HG03095 (cell line): Measurements from ENCODE around the gene TBKBP1.
"Not testable (repeated sequence)": the region's sequence is repeated elsewhere in the genome, so short reads cannot be mapped to it uniquely, and the experiment has no call there.

Experiments used
- ATAC-seq: cut with Tn5 transposase; IDR thresholded peaks from one replicate; pipeline ENCODE4 v1.9.1; 2021; ENCODE audit warnings: moderate library complexity; ENCODE audit not compliant: unreplicated experiment

The TBKBP1 gene

DNA sequence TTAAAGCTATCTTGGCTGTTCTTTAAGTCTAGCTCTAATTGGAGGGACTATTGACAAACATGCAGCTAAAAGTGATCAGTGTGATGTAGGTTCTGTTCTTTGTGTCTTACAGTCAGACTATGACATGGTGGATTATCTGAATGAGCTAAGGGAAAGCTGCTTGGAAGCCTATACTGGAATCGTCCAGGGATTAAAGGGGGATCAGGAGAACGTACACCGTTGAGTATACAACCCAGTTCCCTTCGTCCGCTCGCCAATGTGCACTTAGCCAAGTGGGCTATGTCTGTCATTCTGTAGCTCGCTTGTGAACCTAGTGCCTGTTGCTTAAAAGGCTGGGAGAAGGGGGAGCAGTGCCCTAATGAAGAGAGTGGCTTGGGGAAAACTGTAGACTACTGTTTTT lies 15.8 kb upstream of the TBKBP1 start:
- no peak for ATAC-seq

DNA sequence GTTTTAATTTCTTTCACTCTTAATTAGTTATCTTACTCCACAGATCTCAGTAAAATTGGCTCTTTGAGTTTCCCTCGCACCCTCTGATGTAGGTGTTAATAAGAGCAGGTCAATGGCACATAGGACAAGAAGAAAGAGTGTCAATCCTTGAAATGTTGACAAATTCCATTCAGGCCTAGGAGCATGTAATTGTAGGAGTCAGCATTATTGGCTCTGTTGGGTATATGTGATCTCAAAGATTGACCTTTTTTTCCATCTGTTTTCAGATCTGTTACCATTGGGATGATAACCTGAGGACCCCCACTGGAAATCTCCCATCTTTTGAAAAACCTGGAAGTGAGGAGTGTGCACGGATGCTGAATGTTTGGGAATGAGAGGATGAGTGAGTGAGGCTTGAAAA lies 11.8 kb upstream of the TBKBP1 start:
- no peak for ATAC-seq

DNA sequence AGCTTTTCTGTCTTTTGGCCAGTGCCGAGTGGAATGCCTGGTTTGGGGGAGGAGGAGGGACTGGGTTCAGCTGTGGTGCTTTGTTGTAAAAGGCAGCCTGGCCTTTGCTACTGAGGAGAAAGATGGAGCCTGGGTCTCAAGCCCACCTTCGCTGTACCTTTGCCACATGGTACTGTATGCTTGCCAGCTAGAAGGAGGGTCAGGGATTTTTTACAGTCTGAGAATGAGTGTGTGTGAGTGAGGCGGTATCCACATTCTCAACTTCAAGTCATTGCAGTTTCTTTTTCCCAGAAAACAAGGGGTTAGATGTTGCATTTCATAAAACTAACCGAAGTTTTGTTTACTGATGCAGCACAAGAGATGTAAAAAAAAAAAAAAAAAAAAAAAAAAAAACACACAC lies 11.2 kb upstream of the TBKBP1 start:
- not testable (repeated sequence) for ATAC-seq

DNA sequence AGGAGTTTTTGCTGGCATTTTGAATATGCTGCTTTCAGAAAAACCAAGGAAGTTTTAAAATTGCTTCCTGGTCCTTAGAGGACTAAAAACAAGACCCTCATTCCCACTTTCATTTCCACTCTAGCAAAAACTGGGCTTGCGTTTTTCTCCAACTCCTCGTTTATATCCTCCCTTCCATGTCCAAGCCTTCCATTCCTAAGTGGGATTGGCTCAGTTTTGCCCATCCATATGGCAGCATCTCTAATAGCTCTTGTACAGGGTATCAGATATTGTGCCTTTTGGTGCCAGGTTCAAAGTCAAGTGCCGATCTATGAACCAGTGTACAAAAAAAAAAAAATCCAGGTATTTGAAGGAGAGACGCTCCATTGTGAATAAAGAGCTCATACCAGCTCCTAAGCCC lies 9.9 kb upstream of the TBKBP1 start:
- no peak for ATAC-seq

DNA sequence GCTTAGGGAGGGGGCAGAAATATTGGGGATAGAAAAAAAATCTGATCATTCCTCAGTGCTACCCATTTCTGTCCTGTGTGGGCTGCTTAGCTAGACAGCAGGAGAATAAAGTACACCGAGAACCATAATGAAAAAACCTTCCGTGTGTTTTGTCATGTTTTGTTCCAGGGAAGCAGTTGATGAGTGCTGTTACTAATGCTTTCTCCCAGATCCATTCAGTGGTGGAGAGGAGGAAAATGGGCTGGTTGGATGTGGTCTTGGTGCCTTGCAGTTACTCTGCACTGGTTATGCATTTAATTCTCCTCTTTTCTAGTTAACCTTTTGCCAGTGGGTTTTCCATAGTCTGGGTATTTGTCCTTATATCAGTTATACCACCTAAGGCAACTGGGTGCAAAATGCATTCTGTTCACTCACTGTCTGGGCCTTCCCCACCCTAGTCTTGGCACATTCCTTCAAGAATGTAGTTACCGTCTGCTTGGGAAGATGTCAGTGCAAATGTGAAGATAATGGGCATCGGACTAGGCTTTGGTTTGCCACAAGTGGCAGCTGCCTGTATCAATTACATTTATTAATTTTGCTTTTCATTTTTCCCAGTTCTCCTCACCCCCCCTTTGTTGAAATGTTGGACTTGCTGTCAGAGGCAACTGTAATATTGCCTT lies 9.3 kb upstream of the TBKBP1 start:
- no peak for ATAC-seq

DNA sequence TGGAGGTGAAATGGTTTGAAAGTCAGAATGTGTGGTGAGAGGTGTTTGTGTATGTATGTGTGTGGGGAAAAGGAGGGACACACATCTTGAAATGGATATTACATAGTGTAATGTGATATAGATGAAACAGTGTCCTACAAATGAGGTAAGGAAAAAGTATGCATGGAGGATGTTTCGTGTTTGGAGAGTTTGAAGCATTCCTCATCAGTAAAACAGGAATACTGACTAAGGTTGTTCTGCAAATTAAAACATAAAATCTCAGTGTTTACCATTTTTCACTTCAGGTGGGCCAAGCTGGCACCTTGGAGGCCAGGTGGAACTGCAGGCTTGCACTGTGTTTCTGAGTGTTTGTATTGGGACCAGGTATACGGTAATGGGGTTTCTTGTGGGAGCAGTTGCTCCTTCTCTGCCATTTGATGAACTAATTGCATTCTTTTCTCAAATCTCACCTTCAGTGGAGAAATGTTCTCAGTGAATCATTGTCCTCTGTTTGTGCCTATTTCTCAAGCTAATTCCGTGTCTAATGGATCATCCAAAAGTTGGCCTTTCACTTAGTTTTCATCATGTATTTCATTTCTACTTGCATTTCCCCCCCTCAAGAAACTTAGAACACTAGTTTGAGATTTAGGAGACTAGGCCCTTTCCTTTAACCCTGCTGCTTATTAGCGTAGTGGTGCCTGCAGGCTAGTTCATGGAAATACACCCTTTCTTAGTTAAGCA lies 8.2 kb upstream of the TBKBP1 start:
- ATAC-seq: no peak

DNA sequence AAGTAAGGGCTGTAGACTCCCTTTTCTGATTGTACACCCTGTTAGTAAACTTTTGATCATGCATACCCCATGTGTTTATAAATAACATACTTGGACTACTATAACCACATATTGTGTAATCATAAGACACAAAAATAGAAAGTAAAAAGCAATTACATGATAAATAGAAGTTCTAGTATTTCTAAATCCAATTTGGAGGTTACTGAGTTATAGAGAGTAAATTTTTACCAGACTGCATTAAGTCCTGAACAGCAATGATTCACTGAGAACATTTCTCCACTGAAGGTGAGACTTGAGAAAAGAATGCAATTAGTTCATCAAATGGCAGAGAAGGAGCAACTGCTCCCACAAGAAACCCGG lies 7.7 kb upstream of the TBKBP1 start:
- no peak for ATAC-seq

DNA sequence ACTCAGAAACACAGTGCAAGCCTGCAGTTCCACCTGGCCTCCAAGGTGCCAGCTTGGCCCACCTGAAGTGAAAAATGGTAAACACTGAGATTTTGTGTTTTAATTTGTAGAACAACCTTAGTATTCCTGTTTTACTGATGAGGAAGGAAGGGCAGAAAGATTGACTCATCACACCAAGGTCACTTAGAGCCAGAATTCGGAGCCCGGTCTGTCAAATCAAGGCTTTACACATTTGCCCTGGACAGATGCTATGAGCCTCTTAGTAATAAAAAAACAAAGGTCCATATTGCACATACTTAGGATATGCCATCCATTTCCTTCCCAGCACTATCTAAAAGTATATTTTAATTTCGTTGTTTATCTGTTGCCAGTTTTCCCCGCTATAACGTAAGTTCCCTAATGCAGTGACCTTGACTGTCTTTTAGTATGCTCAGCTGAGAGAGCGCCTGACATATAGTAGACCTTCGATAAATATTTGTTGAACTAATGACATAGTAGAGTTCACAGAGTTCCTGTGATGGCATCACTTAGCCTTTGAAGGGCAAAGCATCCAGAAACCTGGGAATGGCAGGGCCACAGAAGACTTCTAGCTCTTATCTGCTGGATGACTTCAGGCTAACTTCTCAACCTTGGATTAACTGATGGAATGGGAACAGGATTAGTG lies 7.2 kb upstream of the TBKBP1 start:
- no peak for ATAC-seq

DNA sequence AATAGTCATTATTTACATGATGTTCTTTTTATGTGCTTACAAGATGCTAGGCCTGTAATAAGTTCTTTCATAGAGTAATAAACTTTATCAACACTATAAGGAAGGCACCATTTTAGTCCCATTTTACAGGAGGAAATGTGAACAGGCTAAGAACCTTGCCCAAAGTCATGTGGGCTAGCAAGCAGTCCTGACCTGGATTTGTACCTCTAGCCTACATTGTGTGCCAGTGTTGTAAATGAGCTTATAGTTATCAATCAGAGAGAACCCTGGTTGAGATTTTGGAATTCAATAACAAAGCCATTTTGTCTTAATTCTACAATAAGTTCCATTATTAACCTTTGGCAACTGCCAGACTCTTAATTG lies 6.7 kb upstream of the TBKBP1 start:
- no peak for ATAC-seq

DNA sequence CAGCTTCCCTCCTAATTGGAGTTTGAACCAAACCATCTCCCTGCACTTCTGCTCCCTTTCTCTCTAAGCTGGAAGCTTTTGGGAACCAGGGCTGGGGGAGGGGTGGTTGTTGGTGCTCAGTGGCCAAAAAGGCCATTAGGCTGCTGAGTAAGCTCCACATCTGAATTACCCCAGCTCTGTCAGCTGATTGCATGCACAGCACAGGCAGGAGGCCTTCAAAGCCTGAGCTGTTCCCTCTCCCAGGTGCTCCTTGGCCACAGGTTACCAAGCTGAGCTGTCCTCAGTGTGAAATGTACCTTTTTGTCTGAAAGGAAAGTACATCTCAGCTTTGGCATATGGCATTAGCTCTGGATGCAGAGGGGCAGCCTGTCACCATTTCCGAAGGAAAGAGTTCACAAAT lies 6.2 kb upstream of the TBKBP1 start:
- ATAC-seq: no peak

DNA sequence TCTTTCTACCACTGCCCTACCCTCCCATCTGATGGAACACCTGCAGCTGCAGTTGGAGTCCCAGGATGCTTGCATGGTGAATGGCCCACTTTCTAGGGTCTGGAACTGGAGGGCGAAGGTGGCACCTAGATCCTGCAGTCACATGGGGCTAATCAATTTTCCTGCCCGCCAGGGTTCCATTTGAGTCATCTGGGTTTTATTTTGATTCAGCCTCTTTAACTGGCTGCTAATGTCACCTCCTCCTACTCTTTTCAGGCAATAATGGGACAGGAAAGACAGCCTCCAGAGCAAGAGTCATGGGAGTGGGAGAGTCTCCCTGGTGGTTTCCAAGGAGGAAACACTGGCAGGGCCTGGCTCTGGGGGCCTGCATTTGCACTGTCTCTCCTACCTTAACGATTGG lies 3.8 kb upstream of the TBKBP1 start:
- no peak for ATAC-seq

DNA sequence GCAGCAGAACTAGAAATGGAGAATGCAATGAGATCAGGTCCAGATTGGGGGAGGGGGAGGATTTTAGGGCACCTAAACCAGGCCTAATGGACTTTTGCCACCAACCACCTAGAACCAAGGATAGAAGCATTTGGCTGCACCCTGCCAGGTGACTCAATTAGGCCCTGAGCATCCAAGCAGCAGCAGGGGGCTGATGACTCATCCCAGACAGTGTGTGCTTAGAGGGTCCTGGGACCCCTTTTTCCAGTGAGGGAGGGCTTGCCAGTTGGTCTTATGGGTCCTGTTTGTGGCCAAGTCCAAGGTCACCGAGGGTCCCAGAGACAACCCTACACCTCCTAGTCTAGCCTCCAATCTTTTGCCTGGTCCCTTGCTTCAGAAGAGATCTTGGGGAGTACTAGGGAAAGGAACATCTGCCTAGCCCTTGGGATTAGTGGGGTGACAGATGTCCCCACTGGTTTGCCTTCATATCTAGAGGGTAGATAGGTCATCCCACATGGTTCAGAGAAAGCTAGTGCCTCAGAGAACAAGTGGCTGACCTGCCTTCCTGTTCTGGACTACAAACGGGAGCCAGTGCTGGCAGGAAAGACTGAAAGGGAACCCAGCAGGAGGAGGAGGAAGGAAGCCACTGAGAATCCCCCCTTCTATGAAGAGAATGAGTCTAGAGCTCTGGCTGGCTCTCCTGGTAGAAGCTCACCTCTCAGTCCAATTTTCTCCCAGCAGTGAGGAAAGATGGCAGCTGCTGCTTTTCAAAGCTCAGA lies 1.6 kb upstream of the TBKBP1 start:
- no peak for ATAC-seq

DNA sequence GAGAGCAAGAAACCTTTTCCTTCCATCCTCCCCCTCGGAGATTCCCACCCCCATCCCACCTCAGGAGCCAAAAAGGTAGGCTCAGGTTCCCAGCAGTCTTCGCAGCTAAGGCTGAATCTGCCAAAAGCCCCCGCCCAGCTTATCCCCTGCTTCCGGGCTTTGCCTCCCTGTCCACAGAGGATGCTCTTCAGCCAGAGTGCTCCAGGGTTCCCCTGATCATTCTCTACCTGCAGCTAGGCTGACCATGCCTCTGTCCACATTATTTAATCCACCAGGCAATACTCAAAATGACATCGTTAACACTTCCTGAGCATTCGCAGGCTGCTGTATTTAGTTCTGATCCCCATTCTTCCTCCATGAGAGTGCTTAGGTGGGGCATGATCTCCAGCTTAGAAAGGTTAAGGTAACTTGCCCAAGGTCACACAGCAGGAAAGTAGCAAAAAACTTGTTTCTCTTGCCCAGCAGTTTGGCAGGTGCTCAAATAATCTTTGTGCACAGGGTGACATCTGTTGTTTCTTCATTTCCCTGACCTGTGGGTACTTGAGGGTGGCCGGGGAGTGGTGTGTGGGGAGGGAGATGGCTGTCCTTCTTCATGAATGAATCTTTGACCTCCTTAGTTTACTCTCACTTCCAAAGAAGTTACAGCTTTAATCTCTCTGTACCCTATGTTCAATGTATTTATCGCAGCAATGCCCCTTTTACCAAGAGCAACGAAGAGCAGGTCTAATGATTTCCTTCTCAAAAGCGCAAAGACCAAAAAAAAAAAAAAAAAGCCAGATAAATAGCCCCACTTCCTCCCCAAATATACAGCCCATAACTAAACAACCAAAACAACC lies 848 bp upstream of the TBKBP1 start:
- ATAC-seq: no peak

DNA sequence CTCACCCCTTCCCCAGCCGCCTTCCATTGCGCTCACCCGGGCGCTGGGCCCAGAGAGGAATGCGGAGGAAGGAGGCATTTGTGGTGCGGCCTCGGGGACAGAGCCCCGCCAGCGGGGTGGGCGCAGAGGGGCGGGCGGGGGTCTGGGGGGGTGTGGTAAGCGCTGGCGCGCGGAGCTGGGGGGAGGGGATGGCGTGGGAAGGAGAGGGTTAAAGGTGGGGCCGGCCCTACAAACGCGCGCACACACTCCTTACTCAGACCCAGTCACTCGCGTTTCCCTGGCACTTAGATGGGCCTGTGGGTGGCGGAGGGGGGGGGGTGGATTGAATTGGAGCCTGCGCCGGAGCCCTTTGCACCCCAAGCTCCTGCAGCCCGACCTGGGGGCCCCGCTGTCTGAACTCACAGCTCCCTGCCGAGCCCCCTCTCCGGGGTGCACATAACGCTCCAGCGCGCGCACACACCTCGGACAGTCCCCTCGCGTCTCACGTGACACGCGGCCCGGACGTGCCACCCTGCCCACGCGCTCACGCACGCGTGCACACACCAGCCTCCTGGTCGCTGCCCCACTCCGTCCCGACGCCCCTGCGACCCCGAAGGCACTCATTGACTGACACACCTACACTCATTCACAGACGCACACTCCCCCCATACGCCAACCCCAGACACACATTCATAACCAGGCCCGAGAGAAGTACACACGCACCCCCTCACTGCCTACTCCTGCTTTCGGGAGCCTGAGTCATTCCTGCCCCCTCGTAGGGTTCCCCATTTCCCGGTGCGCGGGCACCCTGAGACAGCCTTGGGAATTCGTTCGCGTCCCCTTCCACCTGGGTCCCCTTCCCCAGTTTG lies 844 bp downstream of the TBKBP1 start:
- ATAC-seq: no peak

DNA sequence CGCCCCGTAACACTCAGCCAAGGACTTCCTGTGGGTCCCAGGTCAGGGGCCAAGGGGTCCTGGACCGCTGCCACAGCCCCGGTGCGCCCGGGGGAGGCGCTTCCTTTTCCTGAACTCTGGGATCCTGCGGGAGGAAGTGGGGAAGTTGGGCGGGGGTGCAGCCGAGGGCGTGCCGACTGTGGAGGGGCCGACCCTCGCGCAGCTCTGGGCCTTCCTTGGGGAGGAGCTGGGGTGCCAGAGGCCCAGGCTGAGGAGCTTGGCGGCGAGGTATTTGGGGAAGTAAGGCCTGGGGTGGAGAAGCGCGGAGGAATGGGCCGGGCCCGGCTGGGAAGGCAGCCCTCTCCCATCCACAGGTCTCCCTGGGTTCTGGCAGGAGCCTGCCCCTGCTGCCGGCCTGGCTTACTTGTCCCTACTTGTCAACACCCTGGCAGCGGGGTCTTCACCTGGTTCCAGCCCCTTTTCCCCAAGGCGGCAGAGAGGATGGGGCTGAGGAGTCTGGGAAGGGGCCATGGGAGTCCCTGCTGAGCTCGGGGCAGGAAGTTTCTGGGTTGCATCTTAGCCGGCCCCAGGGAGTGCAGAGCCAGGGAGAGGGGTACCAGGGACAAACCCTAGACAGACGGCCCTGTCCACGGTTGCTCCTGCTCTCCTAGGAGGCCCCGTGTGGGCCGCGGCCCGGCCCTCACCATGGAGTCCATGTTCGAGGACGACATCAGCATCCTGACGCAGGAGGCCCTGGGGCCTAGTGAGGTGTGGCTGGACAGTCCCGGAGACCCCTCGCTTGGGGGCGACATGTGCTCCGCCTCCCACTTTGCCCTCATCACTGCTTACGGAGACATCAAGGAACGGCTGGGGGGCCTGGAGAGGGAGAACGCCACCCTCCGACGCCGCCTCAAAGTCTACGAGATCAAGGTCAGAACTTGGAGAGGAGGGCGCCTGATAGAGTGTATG lies 1.7 kb downstream of the TBKBP1 start:
- ATAC-seq: no peak

DNA sequence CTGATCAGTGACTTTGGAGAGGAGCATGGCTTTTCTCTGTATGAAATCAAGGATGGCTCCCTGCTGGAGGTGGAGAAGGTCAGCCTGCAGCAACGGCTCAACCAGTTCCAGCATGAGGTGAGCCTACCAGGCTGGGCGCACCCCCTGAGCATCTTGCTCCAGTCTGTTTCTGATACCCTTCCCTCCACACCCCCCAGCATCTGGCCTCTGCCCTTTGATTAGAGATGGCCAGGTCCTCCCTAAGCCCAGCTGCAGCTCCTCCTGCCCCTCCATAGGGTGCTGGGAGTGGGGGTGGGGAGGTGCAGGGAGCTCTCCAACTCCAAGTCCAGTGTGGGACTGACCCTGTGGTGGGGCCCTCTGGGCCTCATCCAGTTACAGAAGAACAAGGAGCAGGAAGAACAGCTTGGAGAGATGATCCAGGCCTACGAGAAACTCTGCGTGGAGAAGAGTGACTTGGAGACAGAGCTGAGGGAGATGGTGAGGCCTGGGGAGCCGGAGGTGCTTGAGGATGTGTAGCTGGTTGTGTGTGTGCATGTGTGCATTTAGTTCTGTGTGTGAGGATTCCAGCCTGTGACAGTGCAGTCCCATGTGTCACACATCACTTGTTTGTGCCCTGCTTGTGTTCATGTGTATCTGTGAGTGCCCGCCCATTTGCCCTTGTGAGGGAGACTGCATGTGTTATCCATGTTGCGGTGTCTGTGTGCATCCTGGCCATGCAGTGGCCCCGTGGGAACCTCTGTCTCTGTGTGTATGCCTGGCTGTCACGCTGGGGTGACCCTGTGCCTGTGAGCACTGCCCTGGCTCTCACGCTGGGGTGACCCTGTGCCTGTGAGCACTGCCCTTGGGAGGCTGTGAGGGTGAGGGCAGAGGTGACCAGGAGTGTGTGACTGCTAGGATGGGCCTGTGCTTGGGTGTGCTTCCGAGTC lies 3.0 kb downstream of the TBKBP1 start:
- no peak for ATAC-seq

DNA sequence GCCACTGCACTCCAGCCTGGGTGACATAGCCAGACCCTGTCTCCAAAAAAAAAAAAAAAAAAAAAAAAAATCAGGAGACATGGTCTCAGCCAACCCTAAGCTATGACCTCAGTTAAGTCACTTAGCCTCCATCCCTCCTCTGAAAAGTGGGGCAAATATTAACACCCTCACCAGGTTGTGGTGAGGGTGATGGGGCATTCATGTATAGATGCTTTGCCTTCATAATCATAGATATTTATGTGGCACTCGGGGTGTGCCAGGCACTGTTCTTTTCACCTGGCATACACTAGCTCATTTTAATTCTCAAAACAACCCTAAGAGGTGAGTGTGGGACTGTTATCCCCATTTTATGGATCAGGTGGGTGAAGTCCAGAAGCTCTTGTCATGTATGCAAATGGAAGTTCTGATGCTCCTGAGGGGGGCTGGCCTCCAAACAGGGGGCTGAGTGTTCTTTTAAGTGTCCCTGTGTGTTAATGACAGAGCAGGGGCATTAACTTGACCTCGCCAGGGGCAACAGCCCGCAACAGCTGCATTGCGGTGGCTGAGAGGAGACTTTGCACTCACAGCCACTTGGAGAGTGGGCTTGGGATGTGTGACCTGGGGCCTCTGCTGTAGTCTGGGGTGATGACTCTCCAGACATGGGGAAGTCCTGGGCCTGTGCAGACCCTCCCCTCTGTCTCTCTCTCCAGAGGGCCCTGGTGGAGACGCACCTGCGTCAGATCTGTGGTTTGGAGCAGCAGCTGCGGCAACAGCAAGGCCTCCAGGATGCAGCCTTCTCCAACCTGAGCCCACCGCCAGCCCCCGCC lies 4.1 kb downstream of the TBKBP1 start:
- ATAC-seq: no peak
